Vagina (tissue), 2 donors: ENCODE results near the gene E2F6. TPM values are rescaled to one million over a fixed set of nuclear protein-coding genes. Genes with fewer than 3 reads are reported as not detected.
A peak's percentile ranks its signal among the peaks of the same experiment; 100 is the strongest.

Source experiments
- DNase-seq, 2 donors: peaks; one replicate each; pipeline ENCODE4 v3.0.0-alpha.2; 2017; ENCODE audit errors: extremely low spot score in 2 of 2
- H3K27ac ChIP-seq: fragments of 200-600 bp; sonication (generic); one replicate; pipeline ENCODE4 v1.5.1; 2019
- H3K27me3 ChIP-seq: fragments of 200-600 bp; sonication (generic); one replicate; pipeline ENCODE4 v1.5.1; 2019
- H3K36me3 ChIP-seq, 2 donors: fragments of 200-600 bp; sonication (generic); one replicate each; pipeline ENCODE4 v1.5.1; 2017 to 2019
- H3K4me1 ChIP-seq: fragments of 200-600 bp; sonication (generic); one replicate; pipeline ENCODE4 v1.5.1; 2019
- H3K4me3 ChIP-seq, 2 donors: fragments of 200-600 bp; sonication (generic); 1 replicate in 1 of 2; 2 replicates in 1 of 2; pipeline ENCODE4 v1.5.1; 2016 to 2019
- H3K9me3 ChIP-seq: fragments of 200-600 bp; sonication (generic); one replicate; pipeline ENCODE4 v1.5.1; 2019
- CTCF ChIP-seq, 3 experiments: fragments of 450-650 bp in 2 of 3; fragments of 200-600 bp in 1 of 3; sonication (generic) in 1 of 3; IDR thresholded peaks; one replicate each; pipeline ENCODE4 v1.5.1; 2017 to 2019; ENCODE audit warnings: antibody characterized with exemption in 3 of 3, mild to moderate bottlenecking in 2 of 3, moderate library complexity in 2 of 3
- POLR2A ChIP-seq, 2 donors: fragments of 450-650 bp; IDR thresholded peaks; one replicate each; pipeline ENCODE4 v1.6.1; 2017; ENCODE audit warnings: antibody characterized with exemption in 2 of 2, mild to moderate bottlenecking in 2 of 2, moderate library complexity in 2 of 2
- POLR2AphosphoS5 ChIP-seq, 2 donors: sonication (generic); formaldehyde crosslinking; IDR thresholded peaks; one replicate each; pipeline ENCODE4 v1.9.0; 2017; ENCODE audit warnings: antibody characterized with exemption in 2 of 2, mild to moderate bottlenecking in 2 of 2, low read depth in 1 of 2; ENCODE audit not compliant: insufficient read depth in 1 of 2
- intact Hi-C: fragments of 100-400 bp; cut with DNase I; formaldehyde crosslinking; loops from one replicate; pipeline ENCODE4 v1.15.1; 2023
- total RNA-seq: library from RNA; depleted of rRNA; stranded (reverse); fragments of >200 nt; gene quantifications from one replicate; pipeline ENCODE4 v1.2.3, GENCODE V29; 2016

E2F6 gene
- total RNA-seq, 1 donor from 2014 or later = 9.1 TPM

GRCh38 chr2:11483806-11484617 is 18.1 kb upstream of the E2F6 start:
- no peaks in the 10 kb centered on the region for H3K9me3 ChIP-seq
- DNase-seq = no peak
- intact Hi-C loops = loop anchor here (5.0 kb wide), 1 partner anchor 293 kb away; no protein-coding TSS in a partner anchor
- H3K27ac ChIP-seq = peak overlapping the region; percentile 36
- peak overlapping the region; percentile 63 to 95 for H3K4me3 ChIP-seq
- peaks cover 34% of the 10 kb centered on the region for H3K4me1 ChIP-seq
- no peaks in the 10 kb centered on the region for H3K36me3 ChIP-seq
- TF ChIP-seq POLR2A (IDR thresholded peaks at IDR 0.05) = no peak
- H3K27me3 ChIP-seq = no peaks in the 10 kb centered on the region

GRCh38 chr2:11482473-11483035 is 16.6 kb upstream of the E2F6 start:
- no peaks in the 10 kb centered on the region for H3K9me3 ChIP-seq
- H3K27me3 ChIP-seq = no peaks in the 10 kb centered on the region
- no peaks in the 10 kb centered on the region for H3K36me3 ChIP-seq
- peak overlapping the region; percentile 63 to 95 for H3K4me3 ChIP-seq
- TF ChIP-seq CTCF (IDR thresholded peaks at IDR 0.05) = no peak
- peak in 1 of 2 donors; percentile 3 for TF ChIP-seq POLR2A (IDR thresholded peaks at IDR 0.05)
- peak overlapping the region; percentile 86 for H3K27ac ChIP-seq
- intact Hi-C loops = loop anchor here (5.0 kb wide), 1 partner anchor 295 kb away; no protein-coding TSS in a partner anchor
- peaks cover 27% of the 10 kb centered on the region for H3K4me1 ChIP-seq
- DNase-seq = no peak

GRCh38 chr2:11481789-11482472 is 16.0 kb upstream of the E2F6 start:
- intact Hi-C loops = loop anchor here (5.0 kb wide), 1 partner anchor 295 kb away; no protein-coding TSS in a partner anchor
- DNase-seq = no peak
- Histone ChIP-seq H3K4me3 (peak overlapping the region; percentile 63 to 95), H3K4me1 (peaks cover 27% of the 10 kb centered on the region), H3K27me3 (no peaks in the 10 kb centered on the region), H3K27ac (peak overlapping the region; percentile 86), H3K36me3 (no peaks in the 10 kb centered on the region), H3K9me3 (no peaks in the 10 kb centered on the region)
- no peak for TF ChIP-seq CTCF (IDR thresholded peaks at IDR 0.05)
- TF ChIP-seq POLR2A (IDR thresholded peaks at IDR 0.05) = no peak
- TF ChIP-seq POLR2AphosphoS5 (IDR thresholded peaks at IDR 0.05; ENCODE audit: insufficient read depth in 1 of 2, low read depth in 1 of 2) = peak in 1 of 2 donors; percentile 17

- DNase-seq = no peak
- Histone ChIP-seq H3K27me3 (no peaks in the 10 kb centered on the region), H3K36me3 (no peaks in the 10 kb centered on the region), H3K9me3 (no peaks in the 10 kb centered on the region), H3K4me3 (no peak overlapping the region), H3K4me1 (peaks cover 27% of the 10 kb centered on the region), H3K27ac (peak overlapping the region; percentile 86)
- TF ChIP-seq POLR2AphosphoS5 (IDR thresholded peaks at IDR 0.05; ENCODE audit: insufficient read depth in 1 of 2, low read depth in 1 of 2) (no peak), POLR2A (IDR thresholded peaks at IDR 0.05) (no peak), CTCF (IDR thresholded peaks at IDR 0.05) (no peak)
- intact Hi-C loops = loop anchor here (5.0 kb wide), 1 partner anchor 296 kb away; no protein-coding TSS in a partner anchor
Measured at GRCh38 chr2:11481426-11481788, 15.4 kb upstream of the E2F6 start.

- Histone ChIP-seq H3K27me3 (no peaks in the 10 kb centered on the region), H3K36me3 (no peaks in the 10 kb centered on the region), H3K4me3 (no peak overlapping the region), H3K9me3 (no peaks in the 10 kb centered on the region), H3K4me1 (peaks cover 25% of the 10 kb centered on the region), H3K27ac (no peak overlapping the region)
- intact Hi-C loops = loop anchor here (5.0 kb wide), 1 partner anchor 296 kb away; no protein-coding TSS in a partner anchor
- no peak for DNase-seq
- TF ChIP-seq POLR2AphosphoS5 (IDR thresholded peaks at IDR 0.05; ENCODE audit: insufficient read depth in 1 of 2, low read depth in 1 of 2) = no peak
- no peak for TF ChIP-seq CTCF (IDR thresholded peaks at IDR 0.05)
- no peak for TF ChIP-seq POLR2A (IDR thresholded peaks at IDR 0.05)
Measured at GRCh38 chr2:11480859-11481258, 14.9 kb upstream of the E2F6 start.
